Measurements from ENCODE around the gene CCDC88C.
"Not testable (repeated sequence)": the region's sequence is repeated elsewhere in the genome, so short reads cannot be mapped to it uniquely, and the experiment has no call there.

DNA sequence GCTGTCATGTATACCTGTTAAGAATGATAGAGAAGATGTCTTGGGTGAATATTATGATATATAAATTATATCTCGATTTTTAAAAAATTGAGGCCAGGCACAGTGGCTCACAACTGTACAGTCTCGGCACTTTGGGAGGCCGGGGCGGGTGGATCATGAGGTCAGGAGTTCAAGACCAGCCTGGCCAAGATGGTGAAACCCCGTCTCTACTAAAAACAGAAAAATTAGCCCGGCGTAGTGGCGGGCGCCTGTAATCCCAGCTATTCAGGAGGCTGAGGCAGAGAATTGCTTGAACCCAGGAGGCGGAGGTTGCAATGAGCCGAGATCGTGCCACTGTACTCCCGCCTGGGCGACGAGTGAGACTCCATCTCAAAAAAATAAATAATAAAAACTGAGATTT lies 151.3 kb downstream of the CCDC88C start:
- TF ChIP-seq, protein P1, sequence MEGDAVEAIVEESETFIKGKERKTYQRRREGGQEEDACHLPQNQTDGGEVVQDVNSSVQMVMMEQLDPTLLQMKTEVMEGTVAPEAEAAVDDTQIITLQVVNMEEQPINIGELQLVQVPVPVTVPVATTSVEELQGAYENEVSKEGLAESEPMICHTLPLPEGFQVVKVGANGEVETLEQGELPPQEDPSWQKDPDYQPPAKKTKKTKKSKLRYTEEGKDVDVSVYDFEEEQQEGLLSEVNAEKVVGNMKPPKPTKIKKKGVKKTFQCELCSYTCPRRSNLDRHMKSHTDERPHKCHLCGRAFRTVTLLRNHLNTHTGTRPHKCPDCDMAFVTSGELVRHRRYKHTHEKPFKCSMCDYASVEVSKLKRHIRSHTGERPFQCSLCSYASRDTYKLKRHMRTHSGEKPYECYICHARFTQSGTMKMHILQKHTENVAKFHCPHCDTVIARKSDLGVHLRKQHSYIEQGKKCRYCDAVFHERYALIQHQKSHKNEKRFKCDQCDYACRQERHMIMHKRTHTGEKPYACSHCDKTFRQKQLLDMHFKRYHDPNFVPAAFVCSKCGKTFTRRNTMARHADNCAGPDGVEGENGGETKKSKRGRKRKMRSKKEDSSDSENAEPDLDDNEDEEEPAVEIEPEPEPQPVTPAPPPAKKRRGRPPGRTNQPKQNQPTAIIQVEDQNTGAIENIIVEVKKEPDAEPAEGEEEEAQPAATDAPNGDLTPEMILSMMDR (IDR thresholded peaks at IDR 0.05), result not testable (repeated sequence)
- not testable (repeated sequence) for TF ChIP-seq CREM (CRISPR knock-in tag; IDR thresholded peaks at IDR 0.05); NR3C1 (CRISPR knock-in tag; conservative IDR thresholded peaks at IDR 0.05; ENCODE audit: low read depth); ZNF138 (CRISPR knock-in tag; conservative IDR thresholded peaks at IDR 0.05); SP1 (CRISPR knock-in tag; conservative IDR thresholded peaks at IDR 0.05)
- TF ChIP-seq, protein P2, sequence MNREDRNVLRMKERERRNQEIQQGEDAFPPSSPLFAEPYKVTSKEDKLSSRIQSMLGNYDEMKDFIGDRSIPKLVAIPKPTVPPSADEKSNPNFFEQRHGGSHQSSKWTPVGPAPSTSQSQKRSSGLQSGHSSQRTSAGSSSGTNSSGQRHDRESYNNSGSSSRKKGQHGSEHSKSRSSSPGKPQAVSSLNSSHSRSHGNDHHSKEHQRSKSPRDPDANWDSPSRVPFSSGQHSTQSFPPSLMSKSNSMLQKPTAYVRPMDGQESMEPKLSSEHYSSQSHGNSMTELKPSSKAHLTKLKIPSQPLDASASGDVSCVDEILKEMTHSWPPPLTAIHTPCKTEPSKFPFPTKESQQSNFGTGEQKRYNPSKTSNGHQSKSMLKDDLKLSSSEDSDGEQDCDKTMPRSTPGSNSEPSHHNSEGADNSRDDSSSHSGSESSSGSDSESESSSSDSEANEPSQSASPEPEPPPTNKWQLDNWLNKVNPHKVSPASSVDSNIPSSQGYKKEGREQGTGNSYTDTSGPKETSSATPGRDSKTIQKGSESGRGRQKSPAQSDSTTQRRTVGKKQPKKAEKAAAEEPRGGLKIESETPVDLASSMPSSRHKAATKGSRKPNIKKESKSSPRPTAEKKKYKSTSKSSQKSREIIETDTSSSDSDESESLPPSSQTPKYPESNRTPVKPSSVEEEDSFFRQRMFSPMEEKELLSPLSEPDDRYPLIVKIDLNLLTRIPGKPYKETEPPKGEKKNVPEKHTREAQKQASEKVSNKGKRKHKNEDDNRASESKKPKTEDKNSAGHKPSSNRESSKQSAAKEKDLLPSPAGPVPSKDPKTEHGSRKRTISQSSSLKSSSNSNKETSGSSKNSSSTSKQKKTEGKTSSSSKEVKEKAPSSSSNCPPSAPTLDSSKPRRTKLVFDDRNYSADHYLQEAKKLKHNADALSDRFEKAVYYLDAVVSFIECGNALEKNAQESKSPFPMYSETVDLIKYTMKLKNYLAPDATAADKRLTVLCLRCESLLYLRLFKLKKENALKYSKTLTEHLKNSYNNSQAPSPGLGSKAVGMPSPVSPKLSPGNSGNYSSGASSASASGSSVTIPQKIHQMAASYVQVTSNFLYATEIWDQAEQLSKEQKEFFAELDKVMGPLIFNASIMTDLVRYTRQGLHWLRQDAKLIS (CRISPR knock-in tag; IDR thresholded peaks at IDR 0.05; ENCODE audit: borderline replicate concordance), result not testable (repeated sequence)
- TF ChIP-seq, protein P3, sequence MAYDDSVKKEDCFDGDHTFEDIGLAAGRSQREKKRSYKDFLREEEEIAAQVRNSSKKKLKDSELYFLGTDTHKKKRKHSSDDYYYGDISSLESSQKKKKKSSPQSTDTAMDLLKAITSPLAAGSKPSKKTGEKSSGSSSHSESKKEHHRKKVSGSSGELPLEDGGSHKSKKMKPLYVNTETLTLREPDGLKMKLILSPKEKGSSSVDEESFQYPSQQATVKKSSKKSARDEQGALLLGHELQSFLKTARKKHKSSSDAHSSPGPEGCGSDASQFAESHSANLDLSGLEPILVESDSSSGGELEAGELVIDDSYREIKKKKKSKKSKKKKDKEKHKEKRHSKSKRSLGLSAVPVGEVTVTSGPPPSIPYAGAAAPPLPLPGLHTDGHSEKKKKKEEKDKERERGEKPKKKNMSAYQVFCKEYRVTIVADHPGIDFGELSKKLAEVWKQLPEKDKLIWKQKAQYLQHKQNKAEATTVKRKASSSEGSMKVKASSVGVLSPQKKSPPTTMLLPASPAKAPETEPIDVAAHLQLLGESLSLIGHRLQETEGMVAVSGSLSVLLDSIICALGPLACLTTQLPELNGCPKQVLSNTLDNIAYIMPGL (CRISPR knock-in tag; IDR thresholded peaks at IDR 0.05), result not testable (repeated sequence)
- TF ChIP-seq, protein P4, sequence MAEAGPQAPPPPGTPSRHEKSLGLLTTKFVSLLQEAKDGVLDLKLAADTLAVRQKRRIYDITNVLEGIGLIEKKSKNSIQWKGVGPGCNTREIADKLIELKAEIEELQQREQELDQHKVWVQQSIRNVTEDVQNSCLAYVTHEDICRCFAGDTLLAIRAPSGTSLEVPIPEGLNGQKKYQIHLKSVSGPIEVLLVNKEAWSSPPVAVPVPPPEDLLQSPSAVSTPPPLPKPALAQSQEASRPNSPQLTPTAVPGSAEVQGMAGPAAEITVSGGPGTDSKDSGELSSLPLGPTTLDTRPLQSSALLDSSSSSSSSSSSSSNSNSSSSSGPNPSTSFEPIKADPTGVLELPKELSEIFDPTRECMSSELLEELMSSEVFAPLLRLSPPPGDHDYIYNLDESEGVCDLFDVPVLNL (CRISPR knock-in tag; IDR thresholded peaks at IDR 0.05; ENCODE audit: borderline replicate concordance, low read depth), result not testable (repeated sequence)
- TF ChIP-seq, protein P5, sequence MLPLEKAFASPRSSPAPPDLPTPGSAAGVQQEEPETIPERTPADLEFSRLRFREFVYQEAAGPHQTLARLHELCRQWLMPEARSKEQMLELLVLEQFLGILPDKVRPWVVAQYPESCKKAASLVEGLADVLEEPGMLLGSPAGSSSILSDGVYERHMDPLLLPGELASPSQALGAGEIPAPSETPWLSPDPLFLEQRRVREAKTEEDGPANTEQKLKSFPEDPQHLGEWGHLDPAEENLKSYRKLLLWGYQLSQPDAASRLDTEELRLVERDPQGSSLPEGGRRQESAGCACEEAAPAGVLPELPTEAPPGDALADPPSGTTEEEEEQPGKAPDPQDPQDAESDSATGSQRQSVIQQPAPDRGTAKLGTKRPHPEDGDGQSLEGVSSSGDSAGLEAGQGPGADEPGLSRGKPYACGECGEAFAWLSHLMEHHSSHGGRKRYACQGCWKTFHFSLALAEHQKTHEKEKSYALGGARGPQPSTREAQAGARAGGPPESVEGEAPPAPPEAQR (CRISPR knock-in tag; IDR thresholded peaks at IDR 0.05), result not testable (repeated sequence)
